ENCODE data around the gene TRIO. TPM values are rescaled to one million over a fixed set of nuclear protein-coding genes. Genes with fewer than 3 reads are reported as not detected.

TRIO gene
- total RNA-seq, 2 experiments from 2014 or later = 6.0 to 6.6 TPM

- ChIA-PET CTCF (no interaction called here), POLR2A (no interaction called here)
- Mint-ChIP-seq H3K9me3 (no peaks in the 10 kb centered on the region), H3K4me3 (no peak overlapping the region), H3K36me3 (no peaks in the 10 kb centered on the region), H3K27me3 (peaks cover 14% of the 10 kb centered on the region), H3K4me1 (ENCODE audit: low read depth) (no peaks in the 10 kb centered on the region), H3K27ac (no peak overlapping the region)
- no peak for DNase-seq
- intact Hi-C loops (cut with micrococcal nuclease) = no loop called here
These were observed 11.0 kb downstream of the TRIO start for GRCh38 chr5:14153932-14154731.

- no peaks in the 10 kb centered on the region for H3K4me1 Mint-ChIP-seq (ENCODE audit: low read depth)
- H3K27ac Mint-ChIP-seq = no peak overlapping the region
- H3K4me3 Mint-ChIP-seq = no peak overlapping the region
- POLR2A ChIA-PET = no interaction called here
- H3K36me3 Mint-ChIP-seq = no peaks in the 10 kb centered on the region
- CTCF ChIA-PET = no interaction called here
- peaks cover 7% of the 10 kb centered on the region for H3K27me3 Mint-ChIP-seq
- no peak for DNase-seq
- no peaks in the 10 kb centered on the region for H3K9me3 Mint-ChIP-seq
- intact Hi-C loops (cut with micrococcal nuclease) = no loop called here
These were observed 11.9 kb downstream of the TRIO start for GRCh38 chr5:14155075-14155474.

- Mint-ChIP-seq H3K9me3 (no peaks in the 10 kb centered on the region), H3K27ac (no peak overlapping the region), H3K36me3 (no peaks in the 10 kb centered on the region), H3K27me3 (peaks cover 7% of the 10 kb centered on the region), H3K4me3 (no peak overlapping the region), H3K4me1 (ENCODE audit: low read depth) (no peaks in the 10 kb centered on the region)
- DNase-seq = no peak
- ChIA-PET CTCF (no interaction called here), POLR2A (no interaction called here)
- intact Hi-C loops (cut with micrococcal nuclease) = no loop called here
These were observed 12.6 kb downstream of the TRIO start for GRCh38 chr5:14155739-14156138.

- no peak overlapping the region for H3K27ac Mint-ChIP-seq
- CTCF ChIA-PET = no interaction called here
These were observed 13.1 kb downstream of the TRIO start for GRCh38 chr5:14156290-14156649.

GRCh38 chr5:14156650-14157492 lies 13.7 kb downstream of the TRIO start:
- ChIA-PET POLR2A (no interaction called here), CTCF (no interaction called here)
- DNase-seq = no peak
- intact Hi-C loops (cut with micrococcal nuclease) = no loop called here
- Mint-ChIP-seq H3K9me3 (no peaks in the 10 kb centered on the region), H3K4me3 (no peak overlapping the region), H3K27ac (no peak overlapping the region), H3K36me3 (no peaks in the 10 kb centered on the region), H3K4me1 (ENCODE audit: low read depth) (no peaks in the 10 kb centered on the region), H3K27me3 (peaks cover 7% of the 10 kb centered on the region)

More at GRCh38 chr5:14156290-14156649, 13.1 kb downstream of the TRIO start:
- POLR2A ChIA-PET = no interaction called here
- H3K36me3 Mint-ChIP-seq = no peaks in the 10 kb centered on the region
- intact Hi-C loops (cut with micrococcal nuclease) = no loop called here
- no peaks in the 10 kb centered on the region for H3K4me1 Mint-ChIP-seq (ENCODE audit: low read depth)
- H3K27me3 Mint-ChIP-seq = peaks cover 7% of the 10 kb centered on the region
- H3K4me3 Mint-ChIP-seq = no peak overlapping the region
- DNase-seq = no peak
- H3K9me3 Mint-ChIP-seq = no peaks in the 10 kb centered on the region

GRCh38 chr5:14157493-14157782 lies 14.3 kb downstream of the TRIO start:
- no peak for DNase-seq
- Mint-ChIP-seq H3K27ac (no peak overlapping the region), H3K4me1 (ENCODE audit: low read depth) (no peaks in the 10 kb centered on the region), H3K36me3 (no peaks in the 10 kb centered on the region), H3K27me3 (peaks cover 5% of the 10 kb centered on the region), H3K9me3 (no peaks in the 10 kb centered on the region), H3K4me3 (no peak overlapping the region)
- intact Hi-C loops (cut with micrococcal nuclease) = no loop called here
- CTCF ChIA-PET = no interaction called here
- POLR2A ChIA-PET = no interaction called here

GRCh38 chr5:14158890-14159666 lies 15.9 kb downstream of the TRIO start:
- Mint-ChIP-seq H3K27ac (no peak overlapping the region), H3K4me3 (no peak overlapping the region), H3K36me3 (no peaks in the 10 kb centered on the region), H3K27me3 (peaks cover 2% of the 10 kb centered on the region), H3K4me1 (ENCODE audit: low read depth) (no peaks in the 10 kb centered on the region), H3K9me3 (peaks cover 3% of the 10 kb centered on the region)
- no peak for DNase-seq
- CTCF ChIA-PET = no interaction called here
- POLR2A ChIA-PET = interaction anchor here (0.6 kb wide), 1 partner anchor 96 kb away, joined by 3 read pairs; no protein-coding TSS in a partner anchor
- intact Hi-C loops (cut with micrococcal nuclease) = no loop called here

- no peaks in the 10 kb centered on the region for H3K36me3 Mint-ChIP-seq
These were observed 18.8 kb downstream of the TRIO start for GRCh38 chr5:14161825-14162556.

GRCh38 chr5:14164164-14165163 lies 21.3 kb downstream of the TRIO start:
- intact Hi-C loops (cut with micrococcal nuclease) = no loop called here
- no peak overlapping the region for H3K4me3 Mint-ChIP-seq
- POLR2A ChIA-PET = no interaction called here

More at GRCh38 chr5:14161825-14162556, 18.8 kb downstream of the TRIO start:
- POLR2A ChIA-PET = no interaction called here
- no peak overlapping the region for H3K4me3 Mint-ChIP-seq
- intact Hi-C loops (cut with micrococcal nuclease) = no loop called here
- peaks cover 11% of the 10 kb centered on the region for H3K9me3 Mint-ChIP-seq
- DNase-seq = no peak
- no peaks in the 10 kb centered on the region for H3K4me1 Mint-ChIP-seq (ENCODE audit: low read depth)
- H3K27me3 Mint-ChIP-seq = no peaks in the 10 kb centered on the region
- CTCF ChIA-PET = no interaction called here
- H3K27ac Mint-ChIP-seq = no peak overlapping the region

GRCh38 chr5:14165375-14166106 lies 22.4 kb downstream of the TRIO start:
- ChIA-PET POLR2A (no interaction called here), CTCF (no interaction called here)
- Mint-ChIP-seq H3K27ac (no peak overlapping the region), H3K9me3 (peaks cover 11% of the 10 kb centered on the region), H3K36me3 (no peaks in the 10 kb centered on the region), H3K4me1 (ENCODE audit: low read depth) (peaks cover 2% of the 10 kb centered on the region), H3K27me3 (peaks cover 6% of the 10 kb centered on the region), H3K4me3 (no peak overlapping the region)
- intact Hi-C loops (cut with micrococcal nuclease) = no loop called here
- no peak for DNase-seq

More at GRCh38 chr5:14164164-14165163, 21.3 kb downstream of the TRIO start:
- peaks cover 2% of the 10 kb centered on the region for H3K4me1 Mint-ChIP-seq (ENCODE audit: low read depth)
- H3K27ac Mint-ChIP-seq = no peak overlapping the region
- H3K9me3 Mint-ChIP-seq = peaks cover 11% of the 10 kb centered on the region
- peaks cover 3% of the 10 kb centered on the region for H3K27me3 Mint-ChIP-seq
- CTCF ChIA-PET = no interaction called here
- DNase-seq = no peak
- H3K36me3 Mint-ChIP-seq = no peaks in the 10 kb centered on the region

- H3K27ac Mint-ChIP-seq = no peak overlapping the region
- ChIA-PET POLR2A (no interaction called here), CTCF (no interaction called here)
- H3K27me3 Mint-ChIP-seq = peaks cover 6% of the 10 kb centered on the region
- H3K9me3 Mint-ChIP-seq = peaks cover 11% of the 10 kb centered on the region
- no peak for DNase-seq
- H3K4me1 Mint-ChIP-seq (ENCODE audit: low read depth) = peaks cover 2% of the 10 kb centered on the region
- no peaks in the 10 kb centered on the region for H3K36me3 Mint-ChIP-seq
- intact Hi-C loops (cut with micrococcal nuclease) = no loop called here
- H3K4me3 Mint-ChIP-seq = no peak overlapping the region
These were observed 23.3 kb downstream of the TRIO start for GRCh38 chr5:14166437-14166836.

Data from activated CD4-positive, alpha-beta memory T cell treated with anti-CD3 and anti-CD28 coated beads for 36 hours (primary cell).